GM18507 (cell line): Measurements from ENCODE around the gene USP7.
A peak's percentile ranks its signal among the peaks of the same experiment; 100 is the strongest.

Experiments used
- DNase-seq: peaks from one replicate; pipeline ENCODE4 v3.0.0; 2011; ENCODE audit warnings: low read depth; ENCODE audit not compliant: insufficient read length; ENCODE audit errors: extremely low spot score
- FAIRE-seq: peaks from 2 replicates; lab custom pipeline; 2011; peaks lifted over from hg19 to GRCh38; lab: Jason Lieb, UNC

USP7 gene

GRCh38 chr16:8956265-8957062, 7.2 kb downstream of the USP7 start:
- no peak for FAIRE-seq
- no peak for DNase-seq

GRCh38 chr16:8955828-8956227, 7.9 kb downstream of the USP7 start:
- no peak for DNase-seq
- no peak for FAIRE-seq

- DNase-seq (no peak), FAIRE-seq (no peak)
Observed at GRCh38 chr16:8953064-8953463, 10.6 kb downstream of the USP7 start.

GRCh38 chr16:8952281-8952751, 11.4 kb downstream of the USP7 start:
- no peak for DNase-seq
- FAIRE-seq = no peak

- DNase-seq (no peak), FAIRE-seq (peak; percentile 50)
Observed at GRCh38 chr16:8951447-8952280, 12.0 kb downstream of the USP7 start.

- DNase-seq (no peak), FAIRE-seq (no peak)
Observed at GRCh38 chr16:8950580-8951077, 13.1 kb downstream of the USP7 start.

GRCh38 chr16:8949536-8950418, 13.9 kb downstream of the USP7 start:
- no peak for FAIRE-seq
- no peak for DNase-seq

- no peak for DNase-seq
- FAIRE-seq = no peak
Observed at GRCh38 chr16:8948831-8949230, 14.9 kb downstream of the USP7 start.

GRCh38 chr16:8948069-8948593, 15.6 kb downstream of the USP7 start:
- FAIRE-seq (no peak), DNase-seq (no peak)

- no peak for DNase-seq
- FAIRE-seq = no peak
Observed at GRCh38 chr16:8946544-8946943, 17.2 kb downstream of the USP7 start.

GRCh38 chr16:8945626-8946296, 17.9 kb downstream of the USP7 start:
- FAIRE-seq (no peak), DNase-seq (no peak)

GRCh38 chr16:8943966-8944759, 19.5 kb downstream of the USP7 start:
- FAIRE-seq = peak; percentile 85

GRCh38 chr16:8943001-8943763, 20.5 kb downstream of the USP7 start:
- no peak for FAIRE-seq
- no peak for DNase-seq

More at GRCh38 chr16:8943966-8944759, 19.5 kb downstream of the USP7 start:
- DNase-seq = no peak

- no peak for FAIRE-seq
- no peak for DNase-seq
Observed at GRCh38 chr16:8941718-8942344, 21.9 kb downstream of the USP7 start.

- DNase-seq = no peak
- no peak for FAIRE-seq
Observed at GRCh38 chr16:8937803-8938202, 25.9 kb downstream of the USP7 start.

- DNase-seq (no peak), FAIRE-seq (peak; percentile 69)
Observed at GRCh38 chr16:8936421-8936820, 27.3 kb downstream of the USP7 start.

GRCh38 chr16:8935989-8936388, 27.7 kb downstream of the USP7 start:
- FAIRE-seq (no peak), DNase-seq (no peak)
